Gastrocnemius medialis (tissue), 4 donors: ENCODE data around the gene PRELID3B.

Source experiments
- CTCF ChIP-seq, 5 experiments: fragments of 450-650 bp in 3 of 5; fragments of 200-600 bp in 2 of 5; sonication (generic) in 2 of 5; IDR thresholded peaks in 4 of 5; conservative IDR thresholded peaks in 1 of 5; 1 replicate in 4 of 5; 2 replicates in 1 of 5; pipeline ENCODE4 v1.5.1; 2016 to 2019; ENCODE audit warnings: antibody characterized with exemption in 5 of 5, mild to moderate bottlenecking in 3 of 5, moderate library complexity in 3 of 5
- POLR2A ChIP-seq, 2 donors: fragments of 450-650 bp; IDR thresholded peaks; one replicate each; pipeline ENCODE4 v1.6.1; 2017; ENCODE audit warnings: antibody characterized with exemption in 2 of 2, mild to moderate bottlenecking in 2 of 2, moderate library complexity in 2 of 2

GRCh38 chr20:59001449-59002171 lies 41.0 kb downstream of the PRELID3B start:
- TF ChIP-seq POLR2A (IDR thresholded peaks at IDR 0.05): no peak
- TF ChIP-seq CTCF (IDR thresholded peaks at IDR 0.05 in 4 of 5, conservative IDR thresholded peaks at IDR 0.05 in 1 of 5): no peak
